Subcutaneous abdominal adipose tissue (tissue), 5 donors: ENCODE data around the gene THBS2.

Experiments
- H3K27ac ChIP-seq: one replicate; pipeline ENCODE4 v1.7.0; 2013; ENCODE audit warnings: low read depth, mild to moderate bottlenecking, inconsistent platforms, low read length, moderate library complexity
- H3K27me3 ChIP-seq, 5 donors: one replicate each; pipeline ENCODE4 v1.7.0; 2013; ENCODE audit warnings: low read length in 5 of 5, inconsistent platforms in 1 of 5; ENCODE audit not compliant: control insufficient read depth in 5 of 5, insufficient read depth in 4 of 5
- H3K36me3 ChIP-seq, 5 donors: one replicate each; pipeline ENCODE4 v1.7.0; 2013; ENCODE audit warnings: low read length in 5 of 5; ENCODE audit not compliant: control insufficient read depth in 5 of 5, insufficient read depth in 5 of 5
- H3K4me1 ChIP-seq, 5 donors: one replicate each; pipeline ENCODE4 v1.7.0; 2013; ENCODE audit warnings: low read length in 5 of 5, mild to moderate bottlenecking in 3 of 5, moderate library complexity in 1 of 5; ENCODE audit not compliant: control insufficient read depth in 5 of 5, insufficient read depth in 5 of 5
- H3K4me3 ChIP-seq, 5 donors: one replicate each; pipeline ENCODE4 v1.7.0; 2013; ENCODE audit warnings: low read length in 5 of 5, low read depth in 1 of 5
- H3K9ac ChIP-seq, 5 donors: one replicate each; pipeline ENCODE4 v1.7.0; 2013; ENCODE audit warnings: low read length in 5 of 5, mild to moderate bottlenecking in 4 of 5, moderate library complexity in 3 of 5
- H3K9me3 ChIP-seq, 5 donors: one replicate each; pipeline ENCODE4 v1.7.0; 2013; ENCODE audit warnings: low read length in 5 of 5; ENCODE audit not compliant: control insufficient read depth in 5 of 5
- donor health status: healthy.
- donor health status: healthy.
- donor health status: healthy.
- donor health status: healthy.
- donor health status: healthy.

THBS2 gene

DNA sequence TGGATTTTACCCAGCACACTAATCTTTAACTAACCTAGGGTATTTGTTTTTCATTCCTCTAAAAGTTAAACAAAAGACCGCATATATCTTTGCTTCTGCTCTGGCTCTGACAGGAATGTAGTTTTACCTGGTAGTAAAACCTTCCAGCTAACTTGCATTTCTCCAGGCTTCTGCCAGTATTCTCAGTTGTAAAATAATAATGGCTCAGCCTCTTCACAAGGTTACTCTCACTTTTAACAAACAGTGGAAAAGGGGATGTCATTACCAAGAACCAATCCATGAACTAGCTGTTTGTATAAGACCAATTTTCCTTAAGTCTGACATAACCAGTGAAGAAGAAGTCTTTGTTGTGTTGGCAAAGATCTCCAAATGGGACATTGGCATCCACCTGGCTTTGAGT, 10.0 kb downstream of the THBS2 start:
- H3K4me3 ChIP-seq = no peak overlapping the region
- H3K27me3 ChIP-seq = peaks cover 0 to 12% (median 3%) of the 10 kb centered on the region in 5 donors
- H3K36me3 ChIP-seq = peaks cover 0 to 28% (median 20%) of the 10 kb centered on the region in 5 donors
- peaks cover 0 to 12% (median 0%) of the 10 kb centered on the region in 5 donors for H3K4me1 ChIP-seq
- H3K9ac ChIP-seq = no peak overlapping the region
- no peak overlapping the region for H3K27ac ChIP-seq
- H3K9me3 ChIP-seq = peaks cover 0 to 3% (median 0%) of the 10 kb centered on the region in 5 donors

DNA sequence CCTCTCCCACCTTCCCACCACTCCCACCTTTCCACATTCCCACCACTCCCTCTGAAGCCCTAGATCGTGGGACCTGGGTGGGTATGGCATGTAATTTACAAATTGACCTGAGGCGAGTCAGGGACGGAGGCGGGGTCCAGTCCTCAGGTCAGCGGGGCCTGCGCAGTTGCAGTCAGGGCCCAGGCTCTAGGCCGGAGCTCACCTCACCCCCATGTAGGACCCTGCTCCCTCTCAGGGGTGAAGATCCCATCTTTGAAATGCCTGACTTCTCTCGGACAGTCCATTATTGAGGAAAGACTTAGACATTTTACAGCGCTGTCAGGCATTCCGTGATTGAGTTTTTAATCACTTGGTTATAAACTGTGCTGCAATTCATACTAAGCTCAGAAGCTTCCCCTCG, 10.5 kb downstream of the THBS2 start:
- Histone ChIP-seq H3K27ac (no peak overlapping the region), H3K9me3 (peaks cover 0 to 2% (median 0%) of the 10 kb centered on the region in 5 donors), H3K4me1 (peaks cover 0 to 12% (median 0%) of the 10 kb centered on the region in 5 donors), H3K4me3 (no peak overlapping the region), H3K9ac (peak overlapping the region in 1 of 5 donors; percentile 73), H3K36me3 (peaks cover 0 to 25% (median 16%) of the 10 kb centered on the region in 5 donors), H3K27me3 (peaks cover 0 to 12% (median 0%) of the 10 kb centered on the region in 5 donors)

DNA sequence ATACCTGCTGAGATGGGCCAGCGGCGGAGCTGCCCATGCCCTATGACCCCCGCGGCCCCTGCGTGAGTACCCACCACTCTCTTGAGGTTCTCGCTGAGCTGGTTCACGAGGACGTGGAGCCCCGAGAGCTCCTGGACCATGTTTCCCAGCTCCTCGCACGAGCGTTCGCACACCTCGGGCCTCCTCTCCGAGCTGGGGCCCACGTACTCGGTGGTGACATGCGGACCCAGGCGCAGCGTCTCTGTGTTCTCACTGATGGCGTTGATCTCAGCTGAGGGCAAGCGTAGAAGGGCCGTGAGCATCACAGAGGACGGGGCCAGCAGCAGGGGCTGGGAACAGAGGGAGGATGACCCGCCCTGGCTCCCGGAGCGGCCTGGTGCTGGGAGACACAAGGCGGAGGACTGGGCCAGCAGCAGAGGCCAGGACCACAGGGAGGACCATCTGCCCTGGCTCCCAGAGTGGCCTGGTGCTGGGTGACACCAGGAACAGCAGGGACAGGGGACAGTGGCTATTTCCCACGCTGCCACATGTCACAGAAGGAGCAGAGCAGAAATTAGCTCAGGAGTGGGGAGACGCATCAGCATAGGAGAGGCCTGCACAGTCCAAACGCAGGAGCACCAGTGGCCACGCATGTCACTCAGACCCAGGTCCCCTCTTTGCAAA, 11.8 kb downstream of the THBS2 start:
- no peak overlapping the region for H3K4me3 ChIP-seq
- peaks cover 0 to 12% (median 0%) of the 10 kb centered on the region in 5 donors for H3K4me1 ChIP-seq
- H3K27me3 ChIP-seq = peaks cover 0 to 12% (median 0%) of the 10 kb centered on the region in 5 donors
- H3K9ac ChIP-seq = no peak overlapping the region
- H3K36me3 ChIP-seq = peaks cover 0 to 17% (median 4%) of the 10 kb centered on the region in 5 donors
- H3K27ac ChIP-seq = no peak overlapping the region
- no peaks in the 10 kb centered on the region for H3K9me3 ChIP-seq

- no peak overlapping the region for H3K4me3 ChIP-seq
- no peaks in the 10 kb centered on the region for H3K9me3 ChIP-seq
- H3K27me3 ChIP-seq = peaks cover 0 to 12% (median 0%) of the 10 kb centered on the region in 5 donors
- H3K27ac ChIP-seq = no peak overlapping the region
- H3K36me3 ChIP-seq = peaks cover 0 to 17% (median 4%) of the 10 kb centered on the region in 5 donors
- H3K4me1 ChIP-seq = peaks cover 0 to 12% (median 0%) of the 10 kb centered on the region in 5 donors
- H3K9ac ChIP-seq = no peak overlapping the region
Observed at GRCh38 chr6:169240591-169241390, 12.9 kb downstream of the THBS2 start.

- Histone ChIP-seq H3K27me3 (peaks cover 0 to 12% (median 0%) of the 10 kb centered on the region in 5 donors), H3K9ac (no peak overlapping the region), H3K4me1 (peaks cover 0 to 12% (median 0%) of the 10 kb centered on the region in 5 donors), H3K27ac (no peak overlapping the region), H3K9me3 (no peaks in the 10 kb centered on the region), H3K36me3 (peaks cover 0 to 17% (median 4%) of the 10 kb centered on the region in 5 donors), H3K4me3 (no peak overlapping the region)
Observed at GRCh38 chr6:169240125-169240524, 13.5 kb downstream of the THBS2 start.

DNA sequence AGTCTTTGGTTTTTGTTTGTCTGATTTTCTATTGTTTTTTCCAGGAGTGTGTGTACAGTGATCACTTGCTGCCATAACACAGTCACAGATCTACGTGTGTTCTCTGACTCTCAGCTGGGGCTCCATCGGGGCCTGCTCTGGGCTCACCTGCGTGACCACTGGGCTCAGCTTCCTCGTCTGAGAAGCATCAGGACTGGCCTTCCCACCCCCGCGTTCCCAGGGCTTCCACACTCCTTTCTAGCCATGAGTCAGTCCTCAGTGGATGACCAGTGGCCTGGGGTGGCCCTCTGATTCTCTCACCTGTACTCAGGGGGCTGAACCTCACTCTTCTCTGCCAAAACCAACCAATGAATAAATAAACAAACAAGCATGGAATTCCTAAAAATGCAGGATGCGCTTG, 14.5 kb downstream of the THBS2 start:
- H3K27ac ChIP-seq = no peak overlapping the region
- no peaks in the 10 kb centered on the region for H3K9me3 ChIP-seq
- H3K27me3 ChIP-seq = peaks cover 0 to 12% (median 0%) of the 10 kb centered on the region in 5 donors
- H3K4me3 ChIP-seq = no peak overlapping the region
- H3K36me3 ChIP-seq = peaks cover 0 to 16% (median 5%) of the 10 kb centered on the region in 5 donors
- peaks cover 0 to 12% (median 0%) of the 10 kb centered on the region in 5 donors for H3K4me1 ChIP-seq
- H3K9ac ChIP-seq = no peak overlapping the region

DNA sequence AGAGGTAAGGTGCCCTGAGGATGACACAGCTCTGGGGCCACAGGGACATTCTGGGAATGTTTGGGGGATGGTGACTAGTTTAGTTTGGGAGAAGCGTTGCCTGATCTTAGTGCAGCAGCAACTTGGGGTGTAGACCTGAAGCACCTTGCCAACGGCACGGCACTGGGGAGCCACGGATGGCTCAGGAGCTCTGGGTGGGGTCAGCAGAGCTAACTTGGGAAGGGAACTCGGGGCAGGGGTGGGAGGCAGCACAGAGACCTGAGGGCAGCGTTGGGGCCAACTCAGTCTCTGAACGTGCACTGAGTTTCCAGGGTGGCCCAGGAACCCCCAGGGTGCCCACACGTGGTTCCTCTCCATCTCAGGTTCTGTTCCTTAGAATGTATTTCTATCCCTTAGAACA, 14.9 kb downstream of the THBS2 start:
- no peak overlapping the region for H3K27ac ChIP-seq

DNA sequence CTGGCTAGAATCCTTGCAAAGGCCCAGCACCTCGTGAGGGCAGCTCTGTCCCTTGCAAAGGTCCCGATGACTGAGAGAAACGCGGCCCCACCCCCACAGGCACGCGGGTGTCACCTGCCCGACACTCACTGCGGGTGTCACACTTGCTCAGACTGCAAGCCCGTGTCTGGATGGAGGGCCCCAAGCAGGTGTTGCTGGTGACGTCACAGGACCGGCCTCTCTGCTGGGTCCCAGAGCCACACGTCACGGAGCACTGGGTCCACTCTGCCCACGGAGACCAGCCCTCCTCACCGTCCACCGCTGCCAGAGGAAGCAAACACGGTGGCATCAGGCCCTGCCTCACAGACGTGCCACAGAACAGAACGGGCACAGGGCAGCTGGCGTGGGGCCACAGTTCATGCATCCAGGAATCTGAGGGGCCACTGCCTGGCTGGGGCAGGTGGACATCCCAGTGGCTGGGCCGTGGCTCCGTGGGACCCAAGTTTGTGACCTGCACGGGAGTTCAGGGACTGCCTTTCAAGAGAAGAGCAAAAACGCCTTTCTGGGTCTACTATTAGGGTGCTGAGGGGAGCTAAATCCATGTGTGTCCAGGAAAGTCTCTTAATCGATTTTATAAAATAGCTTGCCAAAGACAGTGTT, 16.0 kb downstream of the THBS2 start:
- H3K9ac ChIP-seq = no peak overlapping the region
- peaks cover 0 to 7% (median 0%) of the 10 kb centered on the region in 5 donors for H3K27me3 ChIP-seq
- H3K9me3 ChIP-seq = peaks cover 0 to 13% (median 0%) of the 10 kb centered on the region in 5 donors
- H3K36me3 ChIP-seq = peaks cover 0 to 31% (median 5%) of the 10 kb centered on the region in 5 donors
- peaks cover 0 to 7% (median 0%) of the 10 kb centered on the region in 5 donors for H3K4me1 ChIP-seq
- H3K27ac ChIP-seq = no peak overlapping the region
- no peak overlapping the region for H3K4me3 ChIP-seq

More for the DNA sequence above, 14.9 kb downstream of the THBS2 start:
- H3K9ac ChIP-seq = no peak overlapping the region
- H3K4me3 ChIP-seq = no peak overlapping the region
- H3K27me3 ChIP-seq = peaks cover 0 to 12% (median 0%) of the 10 kb centered on the region in 5 donors
- H3K9me3 ChIP-seq = peaks cover 0 to 2% (median 0%) of the 10 kb centered on the region in 5 donors
- peaks cover 0 to 20% (median 5%) of the 10 kb centered on the region in 5 donors for H3K36me3 ChIP-seq
- H3K4me1 ChIP-seq = peaks cover 0 to 12% (median 0%) of the 10 kb centered on the region in 5 donors

GRCh38 chr6:169236988-169237387, 16.7 kb downstream of the THBS2 start:
- Histone ChIP-seq H3K9me3 (peaks cover 0 to 16% (median 0%) of the 10 kb centered on the region in 5 donors), H3K4me3 (no peak overlapping the region), H3K27me3 (peaks cover 0 to 2% (median 0%) of the 10 kb centered on the region in 5 donors), H3K36me3 (peaks cover 0 to 31% (median 4%) of the 10 kb centered on the region in 5 donors), H3K4me1 (peaks cover 0 to 3% (median 0%) of the 10 kb centered on the region in 5 donors), H3K9ac (no peak overlapping the region), H3K27ac (no peak overlapping the region)
